Ishikawa (cell line): ENCODE data around the gene KCNAB2.

Source experiments
- CEBPB ChIP-seq: IDR thresholded peaks from 2 replicates; pipeline ENCODE4 v1.6.1; 2012
- EGR1 ChIP-seq: IDR thresholded peaks from 2 replicates; pipeline ENCODE4 v1.6.1; 2012
- EP300 ChIP-seq: IDR thresholded peaks from 2 replicates; pipeline ENCODE4 v1.6.1; 2012; ENCODE audit warnings: borderline replicate concordance
- TAF1 ChIP-seq: IDR thresholded peaks from 2 replicates; pipeline ENCODE4 v1.6.1; 2012; ENCODE audit warnings: low read depth, mild to moderate bottlenecking
- TCF12 ChIP-seq: IDR thresholded peaks from 2 replicates; pipeline ENCODE4 v1.6.1; 2012; ENCODE audit warnings: low read depth
- TF ChIP-seq, protein P1 (sequence below): IDR thresholded peaks from 2 replicates; pipeline ENCODE4 v1.6.1; 2012
- TF ChIP-seq, protein P2 (sequence below): IDR thresholded peaks from 2 replicates; pipeline ENCODE4 v1.6.1; 2012

DNA sequence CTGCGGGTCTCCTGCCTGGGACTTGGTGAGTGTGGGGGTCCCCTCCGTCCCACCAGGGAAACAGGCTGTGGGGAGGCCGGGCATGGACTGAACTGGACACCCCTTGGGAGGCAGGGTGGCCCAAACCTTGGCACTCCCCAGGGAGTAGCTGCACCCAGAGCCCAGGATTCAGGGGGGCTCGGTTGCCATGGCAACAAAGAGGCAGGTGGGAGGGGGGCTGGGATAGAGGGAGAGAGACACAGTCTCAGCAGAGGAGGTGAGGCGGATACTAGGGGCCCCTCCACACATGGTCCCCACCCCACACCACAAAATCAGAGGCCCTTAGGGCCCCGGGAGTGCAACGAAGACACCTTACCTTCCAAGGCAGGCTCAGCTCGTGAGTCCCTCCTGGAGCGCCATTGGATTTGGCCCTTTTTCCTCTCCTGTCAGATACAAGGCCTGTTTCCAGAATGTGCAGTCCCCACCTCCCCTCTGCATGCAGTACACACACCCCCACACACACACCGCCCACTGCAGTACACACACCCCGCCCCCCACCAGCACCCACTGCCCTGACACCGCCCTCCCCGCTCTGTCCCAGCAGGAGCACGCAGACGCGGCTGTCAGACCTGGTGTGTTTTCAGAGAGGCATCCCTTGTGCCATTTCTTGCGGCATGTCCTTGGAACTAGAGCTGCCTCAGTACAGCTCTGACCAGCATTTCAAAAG, 27.2 kb downstream of the KCNAB2 start:
- no peak for TF ChIP-seq TAF1
- TF ChIP-seq EP300 = no peak
- TF ChIP-seq, protein P1, sequence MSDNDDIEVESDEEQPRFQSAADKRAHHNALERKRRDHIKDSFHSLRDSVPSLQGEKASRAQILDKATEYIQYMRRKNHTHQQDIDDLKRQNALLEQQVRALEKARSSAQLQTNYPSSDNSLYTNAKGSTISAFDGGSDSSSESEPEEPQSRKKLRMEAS = no peak
- TF ChIP-seq, protein P2, sequence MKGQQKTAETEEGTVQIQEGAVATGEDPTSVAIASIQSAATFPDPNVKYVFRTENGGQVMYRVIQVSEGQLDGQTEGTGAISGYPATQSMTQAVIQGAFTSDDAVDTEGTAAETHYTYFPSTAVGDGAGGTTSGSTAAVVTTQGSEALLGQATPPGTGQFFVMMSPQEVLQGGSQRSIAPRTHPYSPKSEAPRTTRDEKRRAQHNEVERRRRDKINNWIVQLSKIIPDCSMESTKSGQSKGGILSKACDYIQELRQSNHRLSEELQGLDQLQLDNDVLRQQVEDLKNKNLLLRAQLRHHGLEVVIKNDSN = no peak
- TF ChIP-seq TCF12 = no peak
- no peak for TF ChIP-seq EGR1
- TF ChIP-seq CEBPB = no peak
